Measurements from ENCODE around the gene HOXC6.

Gene HOXC6

DNA sequence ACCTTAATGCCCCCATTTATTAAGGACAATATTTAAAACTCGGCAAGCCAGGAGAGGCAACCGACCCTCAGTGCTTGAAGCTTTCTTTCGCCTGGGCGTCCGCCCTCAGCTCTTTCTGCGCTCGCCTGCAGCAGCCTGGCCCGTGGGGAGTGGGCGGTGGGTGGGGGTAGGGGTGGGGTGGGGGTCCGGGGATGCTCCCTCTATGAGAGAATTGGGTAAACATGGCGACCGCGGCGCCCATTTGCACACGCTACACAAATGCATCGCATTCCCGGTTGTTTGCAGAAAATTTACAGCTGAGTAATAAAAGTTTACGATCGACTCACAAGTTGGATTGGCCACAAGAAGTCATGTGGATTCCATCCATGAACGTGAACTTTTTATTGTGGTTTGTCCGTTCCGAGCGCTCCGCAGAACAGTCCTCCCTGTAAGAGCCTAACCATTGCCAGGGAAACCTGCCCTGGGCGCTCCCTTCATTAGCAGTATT lies 11.7 kb upstream of the HOXC6 start:
- DNase-seq = peak; percentile 57

DNA sequence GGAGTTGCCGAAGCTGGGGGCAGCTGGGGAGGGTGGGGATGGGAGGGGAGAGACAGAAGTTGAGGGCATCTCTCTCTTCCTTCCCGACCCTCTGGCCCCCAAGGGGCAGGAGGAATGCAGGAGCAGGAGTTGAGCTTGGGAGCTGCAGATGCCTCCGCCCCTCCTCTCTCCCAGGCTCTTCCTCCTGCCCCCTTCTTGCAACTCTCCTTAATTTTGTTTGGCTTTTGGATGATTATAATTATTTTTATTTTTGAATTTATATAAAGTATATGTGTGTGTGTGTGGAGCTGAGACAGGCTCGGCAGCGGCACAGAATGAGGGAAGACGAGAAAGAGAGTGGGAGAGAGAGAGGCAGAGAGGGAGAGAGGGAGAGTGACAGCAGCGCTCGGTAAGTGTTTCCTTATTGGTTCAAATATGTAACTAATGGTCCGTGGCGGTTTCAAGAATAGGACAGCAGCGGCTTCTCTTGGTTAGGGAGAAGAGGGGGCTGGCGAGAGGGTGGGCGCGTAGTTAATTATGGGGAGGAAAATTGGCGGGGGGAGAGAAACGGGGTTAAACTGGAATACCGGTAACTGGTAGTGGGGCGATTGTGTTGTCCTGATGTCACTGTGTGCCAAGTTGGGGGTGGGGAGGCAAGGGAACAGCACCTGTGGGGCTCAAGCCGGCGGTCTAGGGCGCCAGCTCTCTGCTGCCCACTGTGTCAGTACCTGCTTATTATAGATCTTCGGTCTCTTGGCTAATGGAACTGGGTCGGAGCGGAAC lies 11.0 kb upstream of the HOXC6 start:
- DNase-seq = peak; percentile 49

DNA sequence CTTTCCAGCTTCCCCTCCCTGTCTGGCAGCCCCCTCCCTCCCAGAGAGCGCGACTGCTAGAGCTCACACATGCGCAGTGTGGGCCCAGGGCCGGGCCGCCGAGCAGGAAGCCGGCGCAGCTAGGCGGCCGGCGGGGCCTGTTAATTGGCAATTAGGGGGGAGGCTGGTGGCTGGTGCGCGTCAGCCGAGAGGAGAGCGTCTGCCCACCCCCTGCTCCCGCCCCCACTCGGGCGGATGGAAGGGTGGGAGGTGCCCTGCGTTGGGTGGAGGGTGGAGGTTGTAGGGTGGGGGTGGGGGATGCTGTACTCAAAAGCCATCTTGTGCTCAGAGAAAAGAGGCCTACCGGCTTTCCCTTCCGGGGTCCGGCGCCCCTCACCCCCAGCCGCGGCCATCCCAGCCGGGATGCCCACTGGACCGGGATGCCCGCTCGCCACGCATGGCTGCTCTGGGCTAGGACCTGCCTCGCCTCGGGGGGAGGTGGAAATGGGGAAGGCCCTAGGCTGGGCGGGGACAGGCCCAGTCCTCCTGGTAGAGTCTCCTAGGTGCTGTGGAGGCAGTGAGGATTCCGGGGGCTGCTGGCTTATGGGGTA lies 10.3 kb upstream of the HOXC6 start:
- DNase-seq = peak; percentile 74

DNA sequence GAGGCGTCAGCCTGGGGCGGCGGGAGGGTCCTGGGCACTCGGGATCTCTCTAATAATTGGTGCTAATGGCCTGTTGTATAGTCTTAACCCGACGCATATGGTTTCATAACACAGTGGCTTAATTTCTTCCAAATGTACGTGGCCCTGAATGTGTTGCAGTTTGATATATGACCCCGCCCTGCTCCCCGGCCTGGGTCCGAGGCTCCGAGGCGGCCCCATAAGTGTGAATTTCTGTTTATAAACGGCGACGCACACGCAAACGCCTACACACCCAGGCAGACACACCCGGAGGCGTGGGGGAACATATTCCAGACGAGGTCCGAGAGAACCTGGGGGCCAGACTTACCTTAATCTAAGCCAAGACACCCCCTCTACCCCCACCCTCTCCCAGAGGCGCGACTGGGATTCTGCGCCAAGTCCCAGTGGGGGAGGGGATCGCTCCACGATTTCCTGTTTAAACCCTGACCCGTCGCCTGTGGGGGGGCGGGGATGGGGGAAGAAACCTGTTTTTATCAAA lies 9.7 kb upstream of the HOXC6 start:
- no peak for DNase-seq

DNA sequence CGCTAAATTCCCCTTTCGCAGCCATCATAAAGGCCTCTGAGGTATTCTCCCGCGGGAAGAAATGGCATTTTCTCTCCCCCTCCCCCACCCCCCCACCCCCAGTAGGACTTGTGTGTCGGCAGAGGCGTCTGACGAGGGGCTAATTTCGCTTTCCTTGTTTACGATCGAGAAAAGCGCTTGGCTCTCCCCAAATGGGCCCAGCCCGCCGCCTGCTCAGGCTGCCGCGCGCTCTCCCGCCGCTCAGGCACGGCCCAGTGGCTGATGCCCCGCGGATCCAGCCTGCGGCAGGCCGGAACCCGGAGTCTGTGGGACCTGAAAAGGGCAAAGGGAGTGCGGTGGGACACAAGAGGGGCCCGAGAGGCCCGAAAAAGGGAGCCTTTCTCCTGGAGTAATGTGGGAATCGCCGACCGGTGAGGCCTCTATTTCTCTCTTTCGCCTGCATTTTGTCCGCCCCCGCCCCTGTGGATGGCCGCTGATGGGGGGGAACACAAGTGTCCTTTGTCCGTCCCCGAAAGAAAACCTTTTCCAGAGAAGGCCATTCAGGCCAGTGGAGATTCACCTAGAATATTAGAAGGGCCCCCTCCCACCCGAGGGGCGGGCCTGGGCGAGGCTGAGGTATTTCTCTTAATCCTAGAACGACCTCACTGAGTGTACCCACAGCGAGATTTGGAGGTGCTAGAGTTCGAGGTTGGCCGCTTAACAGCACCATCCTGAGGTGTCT lies 9.0 kb upstream of the HOXC6 start:
- DNase-seq = no peak

DNA sequence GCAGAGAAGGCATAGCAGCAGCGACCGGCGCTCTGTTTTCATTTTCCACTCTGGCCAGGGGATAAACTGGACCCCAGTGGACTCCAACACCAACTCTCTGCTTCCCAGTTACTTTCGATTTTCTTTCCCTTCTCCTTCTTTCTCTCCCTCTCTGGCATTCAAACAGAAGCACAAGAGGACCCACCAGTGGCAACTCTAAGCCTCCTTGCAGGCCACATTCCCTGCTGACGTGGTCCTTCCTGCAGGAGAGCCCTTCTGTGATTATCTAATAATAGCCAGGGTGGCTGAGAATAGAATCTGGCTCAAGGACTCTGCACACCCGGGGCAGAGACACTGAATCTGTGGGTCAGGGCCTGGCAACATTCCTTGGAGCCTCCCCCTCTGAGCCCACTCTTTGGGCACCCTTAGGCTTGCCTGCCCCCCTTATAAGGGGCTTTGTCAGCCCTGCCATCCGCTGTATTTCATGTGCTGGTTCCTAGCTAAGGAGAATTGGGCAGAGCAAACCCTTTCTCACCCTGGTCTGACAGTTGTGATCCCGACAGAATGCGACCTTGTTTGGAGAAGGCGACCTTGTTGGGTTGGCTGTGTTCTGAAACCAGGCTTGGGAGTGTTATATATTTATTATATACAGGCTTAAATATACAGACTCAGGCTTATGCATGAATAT lies 8.2 kb upstream of the HOXC6 start:
- no peak for DNase-seq

DNA sequence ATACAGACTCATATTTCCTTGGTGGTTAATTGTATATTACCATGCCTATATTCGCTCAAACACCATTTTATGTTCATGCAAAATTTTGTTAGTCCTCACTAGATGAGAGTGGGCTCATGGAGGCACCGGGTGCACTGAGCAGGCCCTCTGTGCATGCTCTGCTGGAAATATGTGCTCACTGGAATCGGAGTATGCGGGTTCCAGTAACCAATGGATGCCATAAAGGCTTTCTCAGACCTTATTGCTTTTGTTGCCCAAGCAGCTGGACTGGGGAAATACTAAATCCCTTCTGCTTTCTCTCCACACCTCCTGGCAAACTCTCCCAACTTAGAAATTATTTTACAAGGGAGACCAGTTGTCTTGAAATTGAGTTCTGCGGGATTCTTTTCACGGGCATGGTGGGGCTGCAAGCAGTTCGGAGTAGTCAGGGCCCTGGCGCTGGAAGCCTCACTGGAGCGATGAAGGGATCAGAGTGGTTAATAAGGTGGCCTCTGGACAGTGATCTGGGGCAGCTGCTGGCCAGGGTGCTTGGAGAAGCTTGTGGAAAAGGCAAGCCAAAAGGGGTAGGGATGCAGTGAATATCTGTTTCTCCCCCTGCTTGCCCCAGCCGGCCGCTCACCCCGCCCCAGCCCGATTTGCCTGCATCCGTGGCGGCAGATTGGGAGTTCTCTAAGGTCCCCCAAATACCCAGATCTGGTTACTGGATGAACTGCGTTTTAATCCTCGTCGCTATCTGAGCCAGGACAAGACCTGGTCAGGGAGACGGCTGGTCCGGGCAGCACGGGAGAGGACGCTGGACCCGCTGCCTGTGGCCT lies 7.4 kb upstream of the HOXC6 start:
- no peak for DNase-seq

DNA sequence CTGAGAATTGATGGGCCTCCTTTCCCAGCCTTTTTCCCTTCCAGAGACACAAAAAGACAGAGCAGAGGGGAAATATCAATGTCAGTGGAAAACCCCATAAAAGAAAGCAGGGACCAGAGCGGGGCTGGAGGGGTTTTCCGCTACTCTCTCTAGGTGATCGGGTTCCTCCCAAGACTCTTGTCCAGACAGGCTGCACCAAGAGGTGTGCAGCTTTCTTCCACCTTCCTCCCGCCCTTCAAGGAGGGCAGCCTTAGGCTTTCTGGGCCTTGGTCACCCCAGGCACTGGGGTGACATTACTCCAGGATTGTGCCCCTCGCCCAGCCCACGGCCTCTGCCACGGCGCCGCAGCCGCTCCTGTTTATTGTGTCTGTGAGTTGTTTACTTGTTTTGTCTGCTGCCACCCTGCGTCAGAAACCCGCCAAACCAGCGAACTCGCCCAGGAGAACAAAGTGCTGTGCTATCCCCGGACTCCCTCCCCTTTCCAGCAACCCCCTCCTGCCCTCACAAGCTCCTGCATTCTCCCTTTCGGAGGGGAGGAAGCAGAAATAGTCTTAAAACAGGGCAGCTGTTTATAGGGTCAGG lies 6.7 kb upstream of the HOXC6 start:
- DNase-seq = no peak

DNA sequence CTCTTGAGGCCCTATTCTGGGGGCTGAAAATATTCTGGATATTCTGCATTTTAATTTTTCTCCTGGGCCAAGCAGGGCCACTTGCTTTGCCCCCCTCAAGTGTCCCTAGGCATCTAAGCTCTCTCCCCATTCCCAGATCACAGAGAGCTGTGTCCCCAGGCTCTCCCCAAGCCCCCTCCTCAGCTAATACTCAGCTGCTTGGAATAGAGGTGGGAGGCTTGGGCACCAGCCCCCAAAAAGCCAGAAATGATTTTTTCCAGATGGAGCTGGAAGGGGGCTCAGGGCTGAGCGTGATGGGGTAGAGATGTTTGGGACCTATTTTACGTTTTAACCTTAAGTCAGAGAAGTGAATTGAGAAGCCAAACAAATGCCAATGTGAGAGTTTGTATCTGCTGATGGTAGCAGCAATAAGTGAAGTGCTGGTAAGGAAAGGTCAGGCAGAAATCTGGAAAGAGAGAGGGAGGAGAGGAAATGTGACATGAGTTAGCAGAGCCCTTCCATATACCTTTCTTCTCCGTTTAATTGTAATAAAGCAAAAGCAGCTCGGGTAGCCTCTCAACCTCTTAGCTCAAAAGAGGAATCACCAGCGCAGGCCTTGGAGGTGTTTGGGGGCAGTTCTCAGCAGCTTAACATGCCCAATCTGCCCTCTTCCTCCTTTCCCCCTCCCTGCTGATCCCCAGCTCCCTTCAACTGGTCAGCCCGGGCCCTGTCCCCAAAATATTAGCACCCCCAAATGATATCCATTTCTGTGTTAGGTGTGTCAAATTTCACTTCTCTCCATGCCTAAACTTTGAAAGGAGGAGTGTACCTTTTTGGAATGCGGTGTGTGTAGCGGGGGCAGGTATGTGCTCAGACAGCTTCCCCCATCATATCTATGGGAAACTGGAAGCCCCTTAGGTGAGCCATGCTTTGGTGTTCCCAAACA lies 5.0 kb upstream of the HOXC6 start:
- no peak for DNase-seq

DNA sequence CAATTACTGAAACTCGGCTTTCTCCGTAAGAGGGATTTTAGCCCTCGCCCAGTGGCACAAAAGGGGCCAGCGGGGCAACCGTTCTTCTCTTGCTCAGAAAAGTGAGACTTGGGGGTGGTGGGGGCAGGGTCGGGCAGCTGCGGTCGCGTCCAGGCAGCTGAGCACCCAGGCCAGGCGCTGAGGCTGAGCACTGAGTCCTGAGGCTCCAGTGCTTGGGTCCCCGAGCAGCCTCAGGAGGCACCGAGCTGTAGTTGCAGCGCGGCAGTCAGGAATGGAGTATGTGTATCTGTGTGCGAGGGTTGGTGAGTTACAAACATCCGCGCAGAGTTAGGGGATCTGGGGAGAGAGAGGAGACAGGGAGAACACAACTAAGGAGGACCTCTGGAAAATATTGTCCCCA lies 4.1 kb upstream of the HOXC6 start:
- no peak for DNase-seq

DNA sequence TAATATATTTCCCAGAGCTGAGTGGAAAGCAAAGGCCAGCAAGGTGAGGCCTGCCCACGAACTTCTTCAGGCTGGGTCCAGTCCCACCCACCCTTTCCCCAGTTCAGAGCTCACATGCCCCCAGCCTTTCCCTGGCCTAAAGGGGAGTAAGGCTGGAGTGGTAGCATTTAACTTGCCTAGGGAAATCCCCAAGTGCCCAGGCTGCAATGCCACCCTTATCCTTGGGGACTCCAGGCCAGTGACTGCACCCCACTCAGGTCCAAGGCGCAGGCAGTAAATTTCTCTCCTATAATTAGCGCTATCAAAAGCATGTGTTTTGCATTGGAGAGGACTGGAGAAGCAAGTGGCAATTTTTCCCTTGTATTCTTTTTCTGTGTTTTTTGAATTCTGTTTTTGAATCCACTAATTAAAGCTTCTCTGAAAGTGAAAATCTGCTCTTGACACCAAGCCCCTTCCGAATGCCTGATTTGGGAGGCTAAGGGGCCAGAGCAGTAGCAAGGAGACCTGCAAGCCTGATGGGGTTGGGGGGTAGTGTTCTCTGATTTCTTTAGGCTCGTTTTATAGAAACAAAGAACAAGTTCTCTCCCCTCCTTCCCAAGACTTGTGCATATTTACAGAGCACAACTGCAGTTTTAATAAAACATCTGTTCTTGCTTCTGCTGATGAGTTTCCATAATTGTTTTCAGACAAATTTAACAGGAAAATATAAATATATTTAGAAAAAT lies 3.5 kb upstream of the HOXC6 start:
- DNase-seq = no peak

DNA sequence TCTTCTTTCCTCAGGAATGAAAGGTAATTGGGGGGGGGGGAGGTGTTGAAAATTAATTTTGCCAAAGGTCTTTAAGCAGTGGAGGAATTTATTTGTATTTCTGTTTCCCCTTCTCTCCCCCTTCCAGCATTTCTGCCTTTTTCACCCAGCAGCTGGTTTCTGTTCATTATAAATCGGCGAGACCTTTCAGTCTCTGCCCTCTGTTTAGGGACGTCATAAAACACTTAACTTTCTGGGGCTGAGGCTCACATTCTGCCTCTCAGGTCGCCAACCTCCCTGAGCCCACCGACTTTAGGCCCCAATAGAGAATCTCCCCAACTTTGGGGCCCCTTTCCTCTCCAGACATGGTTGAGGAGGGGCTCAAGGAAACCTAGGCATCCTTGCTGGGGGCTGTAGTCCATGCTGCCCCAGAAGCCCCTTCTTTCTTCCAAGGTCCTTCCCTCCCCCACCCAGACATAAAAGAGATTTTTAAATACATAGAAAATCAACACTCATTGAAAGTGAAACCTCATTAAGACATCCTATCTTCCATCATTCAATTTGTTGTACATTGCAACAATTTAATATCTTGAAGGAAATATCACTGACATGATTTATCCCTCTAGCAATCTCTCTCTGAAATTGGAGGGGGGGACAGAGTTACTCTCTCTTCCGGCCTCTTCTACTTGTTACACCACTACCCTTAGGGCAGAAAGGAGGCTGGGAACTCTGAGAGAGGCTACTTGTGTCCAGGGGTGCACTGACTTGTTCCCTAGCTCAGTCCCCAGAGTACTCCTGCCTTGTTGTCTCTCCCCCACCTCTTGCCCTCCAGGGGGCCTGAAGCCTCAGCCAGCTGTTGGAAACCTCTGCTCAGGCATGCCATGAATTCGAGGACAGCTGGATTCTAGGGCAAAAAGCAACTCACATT lies 2.5 kb upstream of the HOXC6 start:
- no peak for DNase-seq

DNA sequence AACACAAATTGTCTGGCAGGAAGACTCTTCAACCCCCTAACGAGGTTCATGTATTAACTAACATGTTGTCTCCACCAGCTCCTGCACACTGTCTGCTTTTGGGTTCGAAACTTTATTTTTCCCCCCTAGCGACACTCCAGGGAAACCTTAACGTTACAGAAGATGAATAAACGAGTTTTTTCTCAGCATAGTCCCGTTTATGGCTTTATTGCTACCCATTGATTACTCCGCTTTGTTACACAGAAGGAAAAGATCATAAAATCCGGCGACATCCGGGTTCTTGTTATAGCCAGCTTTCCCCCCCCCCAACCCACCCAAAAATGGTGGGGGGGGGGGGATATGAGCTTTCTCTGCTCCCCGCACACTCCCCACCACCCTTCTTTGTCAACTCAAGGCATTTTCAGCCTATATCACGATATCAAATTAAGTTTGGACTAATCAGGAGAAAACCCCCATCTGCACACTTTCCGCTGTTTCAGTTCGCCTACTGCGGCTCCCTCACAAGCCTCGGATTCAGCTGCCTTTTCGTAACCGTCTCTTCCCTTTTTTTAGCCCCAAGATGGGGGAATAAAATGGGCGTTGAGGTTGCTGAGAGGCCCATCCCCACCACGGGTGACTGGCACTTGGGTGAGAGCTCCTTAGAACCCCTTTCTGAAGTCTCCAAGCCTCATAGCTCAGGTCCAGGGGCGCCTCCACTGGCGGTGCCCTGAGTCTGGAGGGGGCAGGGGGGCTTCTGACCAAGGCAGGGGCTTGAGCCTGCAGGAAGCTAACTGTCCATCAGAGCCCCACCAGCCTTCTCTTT lies 1.4 kb upstream of the HOXC6 start:
- DNase-seq = no peak

DNA sequence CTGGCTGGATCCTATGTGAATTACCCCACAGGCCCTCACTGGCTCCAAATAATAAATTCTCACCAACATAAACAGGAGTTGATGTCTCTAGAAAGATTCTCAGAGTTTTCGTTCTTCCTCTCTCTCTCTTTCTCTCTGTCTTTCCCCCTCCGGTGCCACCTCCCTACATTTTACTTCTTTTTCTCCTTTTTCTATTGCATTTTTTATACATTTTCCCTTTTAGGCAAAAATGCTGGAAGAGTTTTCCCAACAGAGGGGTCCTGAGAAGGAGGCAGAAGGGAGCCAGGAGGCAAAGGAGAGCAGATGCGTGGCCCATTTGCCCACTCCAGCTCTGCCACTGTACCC lies 826 bp upstream of the HOXC6 start:
- no peak for DNase-seq

DNA sequence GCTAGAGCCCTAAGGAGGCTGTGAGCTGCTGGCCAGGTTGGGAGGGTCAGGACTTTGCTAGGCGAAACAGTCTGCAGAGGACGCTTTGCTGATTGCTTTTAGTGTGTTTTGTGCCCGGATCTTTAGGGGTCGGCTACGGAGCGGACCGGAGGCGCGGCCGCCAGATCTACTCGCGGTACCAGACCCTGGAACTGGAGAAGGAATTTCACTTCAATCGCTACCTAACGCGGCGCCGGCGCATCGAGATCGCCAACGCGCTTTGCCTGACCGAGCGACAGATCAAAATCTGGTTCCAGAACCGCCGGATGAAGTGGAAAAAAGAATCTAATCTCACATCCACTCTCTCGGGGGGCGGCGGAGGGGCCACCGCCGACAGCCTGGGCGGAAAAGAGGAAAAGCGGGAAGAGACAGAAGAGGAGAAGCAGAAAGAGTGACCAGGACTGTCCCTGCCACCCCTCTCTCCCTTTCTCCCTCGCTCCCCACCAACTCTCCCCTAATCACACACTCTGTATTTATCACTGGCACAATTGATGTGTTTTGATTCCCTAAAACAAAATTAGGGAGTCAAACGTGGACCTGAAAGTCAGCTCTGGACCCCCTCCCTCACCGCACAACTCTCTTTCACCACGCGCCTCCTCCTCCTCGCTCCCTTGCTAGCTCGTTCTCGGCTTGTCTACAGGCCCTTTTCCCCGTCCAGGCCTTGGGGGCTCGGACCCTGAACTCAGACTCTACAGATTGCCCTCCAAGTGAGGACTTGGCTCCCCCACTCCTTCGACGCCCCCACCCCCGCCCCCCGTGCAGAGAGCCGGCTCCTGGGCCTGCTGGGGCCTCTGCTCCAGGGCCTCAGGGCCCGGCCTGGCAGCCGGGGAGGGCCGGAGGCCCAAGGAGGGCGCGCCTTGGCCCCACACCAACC lies 1.5 kb downstream of the HOXC6 start:
- DNase-seq = no peak

DNA sequence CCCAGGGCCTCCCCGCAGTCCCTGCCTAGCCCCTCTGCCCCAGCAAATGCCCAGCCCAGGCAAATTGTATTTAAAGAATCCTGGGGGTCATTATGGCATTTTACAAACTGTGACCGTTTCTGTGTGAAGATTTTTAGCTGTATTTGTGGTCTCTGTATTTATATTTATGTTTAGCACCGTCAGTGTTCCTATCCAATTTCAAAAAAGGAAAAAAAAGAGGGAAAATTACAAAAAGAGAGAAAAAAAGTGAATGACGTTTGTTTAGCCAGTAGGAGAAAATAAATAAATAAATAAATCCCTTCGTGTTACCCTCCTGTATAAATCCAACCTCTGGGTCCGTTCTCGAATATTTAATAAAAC lies 2.2 kb downstream of the HOXC6 start:
- DNase-seq = no peak

DNA sequence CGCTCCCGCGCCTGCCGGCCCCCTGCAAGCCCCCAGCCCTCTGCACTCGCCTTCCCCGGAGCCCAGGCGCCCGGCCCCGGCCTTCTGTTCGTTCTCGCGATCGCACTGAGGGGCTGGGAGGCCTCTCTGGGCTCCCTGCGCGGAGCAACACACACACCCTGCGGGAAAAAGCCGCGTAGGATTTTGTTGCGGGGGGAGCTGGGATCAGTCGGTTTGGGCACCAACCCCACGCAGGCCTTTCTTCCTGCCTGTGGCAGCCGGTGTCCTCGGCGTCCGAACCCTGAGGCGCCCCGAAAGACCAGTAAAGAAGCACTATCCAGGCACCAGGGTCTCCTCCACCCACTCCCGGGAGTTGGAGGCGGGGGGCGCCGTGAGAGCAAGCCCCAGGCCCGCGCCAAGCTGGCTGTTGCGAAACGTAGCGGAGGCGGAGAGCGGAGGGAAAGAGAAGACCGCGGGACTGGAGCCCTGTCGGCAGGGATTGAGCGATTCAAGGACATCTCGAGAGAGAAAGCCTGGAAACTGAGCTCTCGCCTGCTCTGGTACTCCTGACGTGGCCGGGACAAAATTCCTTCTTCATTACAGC lies 2.7 kb downstream of the HOXC6 start:
- no peak for DNase-seq
